ENCODE results near the gene PDS5A.

GRCh38 chr4:39873823-39874222, 103.9 kb downstream of the PDS5A start:
- no peak for TF ChIP-seq EZH2 (IDR thresholded peaks at IDR 0.05)
- TF ChIP-seq CTCF (IDR thresholded peaks at IDR 0.05) = no peak

Measured in neural progenitor cell (in vitro differentiated cells).